ENCODE results near the gene PKDREJ. TPM values are rescaled to one million over a fixed set of nuclear protein-coding genes. Genes with fewer than 3 reads are reported as not detected.

The PKDREJ gene
- total RNA-seq, 1 experiment from 2014 or later: 0.04 TPM

DNA sequence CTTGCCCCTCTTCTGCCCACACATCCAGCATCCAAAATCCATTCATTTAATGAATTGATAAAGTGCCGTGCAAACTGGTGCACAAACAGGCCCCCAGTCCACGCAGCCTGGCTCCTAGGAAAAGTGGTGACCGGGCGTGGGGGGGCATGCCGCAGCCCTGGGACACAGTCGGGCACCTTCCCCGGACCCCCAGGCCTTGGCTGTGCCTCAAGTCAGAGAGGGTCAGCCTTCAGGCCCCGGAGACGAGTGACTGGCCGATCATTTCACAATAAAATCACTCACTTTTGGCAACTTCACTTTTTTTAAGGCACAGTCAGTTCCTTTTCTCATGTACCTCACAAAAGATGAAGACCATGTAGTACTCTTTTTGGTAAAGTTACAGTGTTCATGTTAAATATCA, 21.1 kb downstream of the PKDREJ start:
- no peak overlapping the region for H3K18ac ChIP-seq (ENCODE audit: insufficient read length, low read depth, low read length)

More for the DNA sequence above, 21.1 kb downstream of the PKDREJ start:
- H3K4me3 Mint-ChIP-seq: no peak overlapping the region
- Histone ChIP-seq H3K56ac (ENCODE audit: insufficient read length, low read depth, low read length) (no peak overlapping the region), H3K79me1 (ENCODE audit: insufficient read depth, low read depth, low read length, poor library complexity, severe bottlenecking) (no peaks in the 10 kb centered on the region), H3K27me3 (ENCODE audit: insufficient read depth, low read length) (no peaks in the 10 kb centered on the region), H3K9ac (ENCODE audit: extremely low read depth, insufficient read length, low read length) (no peak overlapping the region), H3K79me2 (ENCODE audit: insufficient read depth, low read length) (no peaks in the 10 kb centered on the region), H3K4me1 (ENCODE audit: insufficient read depth, low read length) (no peaks in the 10 kb centered on the region), H4K5ac (ENCODE audit: insufficient read length, low read depth, low read length) (no peak overlapping the region), H2BK12ac (ENCODE audit: insufficient read length, low read depth, low read length) (no peak overlapping the region), H3K4ac (ENCODE audit: low read depth, low read length) (no peak overlapping the region), H4K20me1 (ENCODE audit: control insufficient read depth, insufficient read depth, insufficient read length) (no peaks in the 10 kb centered on the region), H2AK5ac (ENCODE audit: insufficient read length, low read length) (no peak overlapping the region), H4K91ac (ENCODE audit: insufficient read length, low read depth, low read length) (no peak overlapping the region), H3K23me2 (ENCODE audit: insufficient read length, low read depth, low read length, poor library complexity, severe bottlenecking) (no peaks in the 10 kb centered on the region), H4K8ac (replicated peaks; ENCODE audit: insufficient read length, low read depth, low read length) (no peak overlapping the region), H2BK5ac (ENCODE audit: insufficient read length, low read length) (no peak overlapping the region), H3K14ac (ENCODE audit: insufficient read depth, low read length) (no peak overlapping the region), H3K4me2 (ENCODE audit: insufficient read depth, insufficient read length, low read length) (no peak overlapping the region), H2AFZ (ENCODE audit: low read length) (no peak overlapping the region), H2BK20ac (ENCODE audit: low read depth, low read length, poor library complexity, severe bottlenecking) (no peak overlapping the region), H3T11ph (ENCODE audit: low read length) (no peak overlapping the region), H3K27ac (ENCODE audit: insufficient read length, low read depth, low read length) (no peak overlapping the region), H3K23ac (ENCODE audit: insufficient read length, low read depth, low read length) (no peak overlapping the region), H3K9me3 (ENCODE audit: control insufficient read depth, low read depth, low read length) (no peaks in the 10 kb centered on the region), H2BK120ac (ENCODE audit: low read depth, low read length, poor library complexity, severe bottlenecking) (no peak overlapping the region), H2BK15ac (ENCODE audit: low read depth, low read length) (no peak overlapping the region)
- no peak for DNase-seq
- TF ChIP-seq, protein P1, sequence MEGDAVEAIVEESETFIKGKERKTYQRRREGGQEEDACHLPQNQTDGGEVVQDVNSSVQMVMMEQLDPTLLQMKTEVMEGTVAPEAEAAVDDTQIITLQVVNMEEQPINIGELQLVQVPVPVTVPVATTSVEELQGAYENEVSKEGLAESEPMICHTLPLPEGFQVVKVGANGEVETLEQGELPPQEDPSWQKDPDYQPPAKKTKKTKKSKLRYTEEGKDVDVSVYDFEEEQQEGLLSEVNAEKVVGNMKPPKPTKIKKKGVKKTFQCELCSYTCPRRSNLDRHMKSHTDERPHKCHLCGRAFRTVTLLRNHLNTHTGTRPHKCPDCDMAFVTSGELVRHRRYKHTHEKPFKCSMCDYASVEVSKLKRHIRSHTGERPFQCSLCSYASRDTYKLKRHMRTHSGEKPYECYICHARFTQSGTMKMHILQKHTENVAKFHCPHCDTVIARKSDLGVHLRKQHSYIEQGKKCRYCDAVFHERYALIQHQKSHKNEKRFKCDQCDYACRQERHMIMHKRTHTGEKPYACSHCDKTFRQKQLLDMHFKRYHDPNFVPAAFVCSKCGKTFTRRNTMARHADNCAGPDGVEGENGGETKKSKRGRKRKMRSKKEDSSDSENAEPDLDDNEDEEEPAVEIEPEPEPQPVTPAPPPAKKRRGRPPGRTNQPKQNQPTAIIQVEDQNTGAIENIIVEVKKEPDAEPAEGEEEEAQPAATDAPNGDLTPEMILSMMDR (conservative IDR thresholded peaks at IDR 0.05): no peak
- H3K9me3 Mint-ChIP-seq: peaks cover 0 to 2% of the 10 kb centered on the region in 2 experiments; a peak in 2 of 5 replicates
- no peaks in the 10 kb centered on the region for H3K4me1 Mint-ChIP-seq
- H3K36me3 Mint-ChIP-seq (ENCODE audit: insufficient read depth in 1 of 3, low read depth in 3 of 3): peaks cover 5 to 16% (median 9%) of the 10 kb centered on the region in 3 experiments; a peak in 5 of 7 replicates
- no peak overlapping the region for H3K27ac Mint-ChIP-seq
- no CpG with 5 or more reads among the region's 10 CpGs for WGBS (ENCODE audit: extremely low coverage, insufficient read length, low lambda C conversion rate)
- peaks cover 4% of the 10 kb centered on the region for H3K27me3 Mint-ChIP-seq (ENCODE audit: low read depth)

All from H9 (cell line).